Fibroblast of lung (primary cell): ENCODE results near the gene BAG1. TPM values are rescaled to one million over a fixed set of nuclear protein-coding genes. Genes with fewer than 3 reads are reported as not detected.

Experiments used
- DNase-seq, 2 donors: peaks; one replicate each; pipeline versions ENCODE4 v3.0.0 to v3.0.0-alpha.2; 2010; ENCODE audit warnings: low read depth in 2 of 2
- H2AFZ ChIP-seq: 2 replicates; pipeline ENCODE4 v1.5.1; 2012; ENCODE audit warnings: low read length, control low read depth, inconsistent platforms
- H3K27ac ChIP-seq: 2 replicates; pipeline ENCODE4 v1.5.1; 2011; ENCODE audit warnings: low read length, control low read depth; ENCODE audit not compliant: insufficient read depth
- H3K27me3 ChIP-seq: 2 replicates; pipeline ENCODE4 v1.5.1; 2011; ENCODE audit warnings: mild to moderate bottlenecking, low read length; ENCODE audit not compliant: control insufficient read depth, insufficient read depth
- H3K36me3 ChIP-seq: 2 replicates; pipeline ENCODE4 v1.5.1; 2011; ENCODE audit warnings: low read length; ENCODE audit not compliant: control insufficient read depth, insufficient read depth
- H3K4me1 ChIP-seq: 2 replicates; pipeline ENCODE4 v1.5.1; 2011; ENCODE audit warnings: low read length; ENCODE audit not compliant: control insufficient read depth, insufficient read depth; ENCODE audit errors: extremely low read depth
- H3K4me2 ChIP-seq: 2 replicates; pipeline ENCODE4 v1.5.1; 2011; ENCODE audit warnings: low read length, control low read depth; ENCODE audit not compliant: insufficient read depth; ENCODE audit errors: extremely low read depth
- H3K4me3 ChIP-seq, 4 experiments: fragments of 200-600 bp in 1 of 4; sonication (generic) in 1 of 4; replicated peaks in 1 of 4; 2 replicates each; pipeline ENCODE4 v1.5.1; 2011 to 2016; ENCODE audit warnings: low read length in 4 of 4, low read depth in 3 of 4, mild to moderate bottlenecking in 3 of 4, control low read depth in 2 of 4, inconsistent platforms in 1 of 4, mixed read lengths in 1 of 4; ENCODE audit not compliant: insufficient read depth in 1 of 4; ENCODE audit errors: control extremely low read depth in 1 of 4
- H3K79me2 ChIP-seq: 2 replicates; pipeline ENCODE4 v1.5.1; 2012; ENCODE audit warnings: mild to moderate bottlenecking, low read length, inconsistent platforms; ENCODE audit not compliant: control insufficient read depth, insufficient read depth
- H3K9ac ChIP-seq: 2 replicates; pipeline ENCODE4 v1.5.1; 2011; ENCODE audit warnings: mild to moderate bottlenecking, low read length, control low read depth; ENCODE audit not compliant: insufficient read depth
- H3K9me3 ChIP-seq: 2 replicates; pipeline ENCODE4 v1.5.1; 2012; ENCODE audit warnings: low read depth, low read length; ENCODE audit not compliant: control insufficient read depth, insufficient read depth
- H4K20me1 ChIP-seq: 2 replicates; pipeline ENCODE4 v1.5.1; 2011; ENCODE audit warnings: low read length; ENCODE audit not compliant: control insufficient read depth, insufficient read depth; ENCODE audit errors: extremely low read depth
- EZH2 ChIP-seq: IDR thresholded peaks from 2 replicates; pipeline ENCODE4 v1.5.1; 2012; ENCODE audit warnings: low read length, control low read depth, mild to moderate bottlenecking; ENCODE audit errors: missing control alignments
- polyA plus RNA-seq, 2 donors: library from polyadenylated mRNA; depleted of rRNA in 1 of 2; stranded (reverse) in 1 of 2; unstranded in 1 of 2; fragments of >200 nt; gene quantifications; 2 replicates each; pipeline ENCODE4 v1.2.1, GENCODE V29; 2011 to 2012; ENCODE audit warnings: missing spikeins in 1 of 2
- total RNA-seq: library from RNA; depleted of rRNA; stranded (reverse); fragments of >200 nt; gene quantifications from 2 replicates; pipeline ENCODE4 v1.2.1, GENCODE V29; 2014
- TF ChIP-seq, protein P1 (sequence below), 2 donors: IDR thresholded peaks in 1 of 2; conservative IDR thresholded peaks in 1 of 2; 1 replicate in 1 of 2; 2 replicates in 1 of 2; pipeline ENCODE4 v1.5.1; 2011 to 2012; ENCODE audit warnings: low read length in 2 of 2, control low read depth in 1 of 2, inconsistent platforms in 1 of 2, low read depth in 1 of 2, mild to moderate bottlenecking in 1 of 2

BAG1 gene
- total and polyA plus RNA-seq, 2 donors (not counting 1 experiment from before 2014, with no cell fraction given): 19.2 to 30.4 TPM

GRCh38 chr9:33209394-33209793 lies 55.1 kb downstream of the BAG1 start:
- Histone ChIP-seq H3K4me3 (no peak overlapping the region), H3K9me3 (no peaks in the 10 kb centered on the region), H2AFZ (no peak overlapping the region), H3K4me2 (no peak overlapping the region), H3K27ac (no peak overlapping the region), H3K27me3 (peaks cover 13% of the 10 kb centered on the region), H3K36me3 (no peaks in the 10 kb centered on the region), H3K4me1 (no peaks in the 10 kb centered on the region), H3K79me2 (no peaks in the 10 kb centered on the region), H4K20me1 (no peaks in the 10 kb centered on the region), H3K9ac (no peak overlapping the region)
- no peak for TF ChIP-seq EZH2
- TF ChIP-seq, protein P1, sequence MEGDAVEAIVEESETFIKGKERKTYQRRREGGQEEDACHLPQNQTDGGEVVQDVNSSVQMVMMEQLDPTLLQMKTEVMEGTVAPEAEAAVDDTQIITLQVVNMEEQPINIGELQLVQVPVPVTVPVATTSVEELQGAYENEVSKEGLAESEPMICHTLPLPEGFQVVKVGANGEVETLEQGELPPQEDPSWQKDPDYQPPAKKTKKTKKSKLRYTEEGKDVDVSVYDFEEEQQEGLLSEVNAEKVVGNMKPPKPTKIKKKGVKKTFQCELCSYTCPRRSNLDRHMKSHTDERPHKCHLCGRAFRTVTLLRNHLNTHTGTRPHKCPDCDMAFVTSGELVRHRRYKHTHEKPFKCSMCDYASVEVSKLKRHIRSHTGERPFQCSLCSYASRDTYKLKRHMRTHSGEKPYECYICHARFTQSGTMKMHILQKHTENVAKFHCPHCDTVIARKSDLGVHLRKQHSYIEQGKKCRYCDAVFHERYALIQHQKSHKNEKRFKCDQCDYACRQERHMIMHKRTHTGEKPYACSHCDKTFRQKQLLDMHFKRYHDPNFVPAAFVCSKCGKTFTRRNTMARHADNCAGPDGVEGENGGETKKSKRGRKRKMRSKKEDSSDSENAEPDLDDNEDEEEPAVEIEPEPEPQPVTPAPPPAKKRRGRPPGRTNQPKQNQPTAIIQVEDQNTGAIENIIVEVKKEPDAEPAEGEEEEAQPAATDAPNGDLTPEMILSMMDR (conservative IDR thresholded peaks at IDR 0.05 in 1 of 2, IDR thresholded peaks at IDR 0.05 in 1 of 2; ENCODE audit: low read depth in 1 of 2, low read length in 2 of 2): no peak
- DNase-seq: no peak

DNA sequence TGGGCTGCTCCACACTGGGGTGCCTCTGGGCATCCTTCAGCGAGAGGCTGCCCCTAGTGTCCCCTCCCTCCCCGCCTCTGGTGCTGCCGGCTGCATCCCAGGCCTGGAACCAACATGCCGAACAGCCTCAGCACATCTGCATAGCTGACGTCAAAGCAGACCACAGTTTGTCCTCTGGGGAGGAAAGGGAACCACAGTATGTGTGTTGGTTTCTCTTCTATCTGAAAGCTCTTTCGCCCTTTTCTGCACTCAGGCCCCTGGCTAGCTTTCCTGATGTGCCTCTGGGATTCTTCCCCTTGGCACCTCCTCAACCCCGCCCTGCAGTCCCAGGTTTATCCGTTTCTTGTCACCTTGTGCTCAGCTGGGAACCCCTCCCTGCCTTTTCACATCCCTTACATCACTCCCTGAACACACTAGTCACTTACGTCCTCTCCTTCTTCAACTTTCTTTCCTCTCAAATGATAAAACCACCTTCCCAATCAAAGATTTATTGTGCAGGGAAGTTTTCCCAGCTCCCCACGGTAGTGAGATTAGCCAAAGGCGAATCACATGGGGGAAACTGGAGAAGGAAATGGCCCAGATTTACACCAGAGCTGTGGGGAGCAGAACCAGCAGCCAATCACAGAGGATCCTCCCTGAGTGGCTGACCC lies 61.8 kb downstream of the BAG1 start:
- H3K79me2 ChIP-seq: no peaks in the 10 kb centered on the region
- H3K27me3 ChIP-seq: peaks cover 17% of the 10 kb centered on the region
- peak; percentile 55 to 82 for DNase-seq
- H3K9ac ChIP-seq: no peak overlapping the region
- no peak overlapping the region for H3K4me2 ChIP-seq
- H2AFZ ChIP-seq: no peak overlapping the region
- no peak overlapping the region for H3K4me3 ChIP-seq
- H4K20me1 ChIP-seq: no peaks in the 10 kb centered on the region
- H3K4me1 ChIP-seq: no peaks in the 10 kb centered on the region
- H3K9me3 ChIP-seq: no peaks in the 10 kb centered on the region
- no peak overlapping the region for H3K27ac ChIP-seq
- TF ChIP-seq, protein P1 (conservative IDR thresholded peaks at IDR 0.05 in 1 of 2, IDR thresholded peaks at IDR 0.05 in 1 of 2; ENCODE audit: low read depth in 1 of 2, low read length in 2 of 2): no peak
- TF ChIP-seq EZH2: no peak
- no peaks in the 10 kb centered on the region for H3K36me3 ChIP-seq

Other genes with a start within 250 kb of the BAG1 start
- gene DNAJA1, start 239.4 kb downstream of the BAG1 start, total RNA-seq: 116 and 134 TPM in 2 replicates
- gene DNAJA1, start 239.4 kb downstream of the BAG1 start, polyA plus RNA-seq: 163 and 165 TPM in 2 replicates
- gene SMU1, start 188.0 kb downstream of the BAG1 start, total RNA-seq: 31.0 and 32.6 TPM in 2 replicates
- 18.5 and 19.1 TPM in 2 replicates for gene SMU1, start 188.0 kb downstream of the BAG1 start, polyA plus RNA-seq
- 18.2 and 24.1 TPM in 2 replicates for gene B4GALT1, start 97.4 kb downstream of the BAG1 start, total RNA-seq
- 51.9 and 64.8 TPM in 2 replicates for gene B4GALT1, start 97.4 kb downstream of the BAG1 start, polyA plus RNA-seq
- gene SPINK4, start 24.5 kb downstream of the BAG1 start, total RNA-seq: not detected in 2 replicates
- gene SPINK4, start 24.5 kb downstream of the BAG1 start, polyA plus RNA-seq: not detected in 2 replicates
- 124 and 130 TPM in 2 replicates for gene CHMP5, start 341 bp upstream of the BAG1 start, total RNA-seq
- 99.9 and 108 TPM in 2 replicates for gene CHMP5, start 341 bp upstream of the BAG1 start, polyA plus RNA-seq
- gene NFX1, start 25.8 kb upstream of the BAG1 start, total RNA-seq: 21.3 and 30.2 TPM in 2 replicates
- gene NFX1, start 25.8 kb upstream of the BAG1 start, polyA plus RNA-seq: 39.5 and 41.6 TPM in 2 replicates
- gene AQP7, start 137.9 kb upstream of the BAG1 start, total RNA-seq: 0.26 and 0.83 TPM in 2 replicates
- 0.05 and 0.09 TPM in 2 replicates for gene AQP7, start 137.9 kb upstream of the BAG1 start, polyA plus RNA-seq
- gene AQP3, start 182.9 kb upstream of the BAG1 start, total RNA-seq: 9.0 and 16.2 TPM in 2 replicates
- 3.2 and 4.4 TPM in 2 replicates for gene AQP3, start 182.9 kb upstream of the BAG1 start, polyA plus RNA-seq
- 13.4 and 15.2 TPM in 2 replicates for gene NOL6, start 209.2 kb upstream of the BAG1 start, total RNA-seq
- 24.4 and 34.2 TPM in 2 replicates for gene NOL6, start 209.2 kb upstream of the BAG1 start, polyA plus RNA-seq